Thyroid gland (tissue), 4 donors: ENCODE data around the gene SMIM35. TPM values are rescaled to one million over a fixed set of nuclear protein-coding genes. Genes with fewer than 3 reads are reported as not detected.

ENCODE experiments used
- DNase-seq, 2 donors: peaks; one replicate each; pipeline ENCODE4 v3.0.0-alpha.2; 2019
- H3K27ac ChIP-seq, 3 donors: fragments of 200-600 bp; sonication (generic); 1 replicate in 2 of 3; 2 replicates in 1 of 3; pipeline ENCODE4 v1.5.1; 2016 to 2019; ENCODE audit warnings: mild to moderate bottlenecking in 1 of 3, moderate library complexity in 1 of 3
- H3K27me3 ChIP-seq: fragments of 200-600 bp; sonication (generic); one replicate; pipeline ENCODE4 v1.5.1; 2019
- H3K36me3 ChIP-seq, 2 donors: fragments of 200-600 bp; sonication (generic); one replicate each; pipeline ENCODE4 v1.5.1; 2016 to 2019
- H3K4me1 ChIP-seq, 2 donors: fragments of 200-600 bp; sonication (generic); one replicate each; pipeline ENCODE4 v1.5.1; 2017 to 2019
- H3K4me3 ChIP-seq, 3 donors: fragments of 200-600 bp; sonication (generic); replicated peaks in 1 of 3; 1 replicate in 2 of 3; 2 replicates in 1 of 3; pipeline ENCODE4 v1.5.1; 2016; ENCODE audit warnings: mild to moderate bottlenecking in 1 of 3
- H3K9me3 ChIP-seq: fragments of 200-600 bp; sonication (generic); one replicate; pipeline ENCODE4 v1.5.1; 2017
- CTCF ChIP-seq, 6 experiments: fragments of 200-600 bp in 3 of 6; fragments of 450-650 bp in 3 of 6; sonication (generic) in 3 of 6; IDR thresholded peaks; one replicate each; pipeline ENCODE4 v1.5.1; 2016 to 2019; ENCODE audit warnings: antibody characterized with exemption in 6 of 6, mild to moderate bottlenecking in 2 of 6, inconsistent platforms in 1 of 6, moderate library complexity in 1 of 6
- POLR2A ChIP-seq, 2 donors: fragments of 450-650 bp; IDR thresholded peaks; one replicate each; pipeline ENCODE4 v1.6.1; 2017; ENCODE audit warnings: antibody characterized with exemption in 2 of 2, mild to moderate bottlenecking in 2 of 2, moderate library complexity in 1 of 2
- WGBS, 2 donors: methylation state at CpG; one replicate each; pipeline ENCODE4 v1.1.5; 2017; 5-methylcytosine and 5-hydroxymethylcytosine counted together
- intact Hi-C: fragments of 100-400 bp; cut with DNase I; formaldehyde crosslinking; loops from one replicate; pipeline ENCODE4 v1.15.1; 2023
- total RNA-seq, 4 donors: library from RNA; depleted of rRNA; stranded (reverse); fragments of >200 nt; gene quantifications; one replicate each; pipeline ENCODE4 v1.2.3, GENCODE V29; 2016

The SMIM35 gene
- total RNA-seq, 4 donors from 2014 or later: not detected

- WGBS, 2 donors: 82 to 91% methylated on average over 7 of the region's 7 CpGs
- Histone ChIP-seq H3K36me3 (no peaks in the 10 kb centered on the region), H3K27me3 (no peaks in the 10 kb centered on the region), H3K4me1 (no peaks in the 10 kb centered on the region), H3K9me3 (no peaks in the 10 kb centered on the region), H3K4me3 (no peak overlapping the region), H3K27ac (no peak overlapping the region)
- intact Hi-C loops: no loop called here
- TF ChIP-seq CTCF (IDR thresholded peaks at IDR 0.05): no peak
- TF ChIP-seq POLR2A (IDR thresholded peaks at IDR 0.05): no peak
- no peak for DNase-seq
These were observed 39.5 kb upstream of the SMIM35 start for GRCh38 chr11:118126082-118126838.

GRCh38 chr11:118124929-118125535 lies 38.3 kb upstream of the SMIM35 start:
- 76 to 84% methylated on average over 8 of the region's 8 CpGs for WGBS, 2 donors
- DNase-seq: no peak
- intact Hi-C loops: no loop called here

GRCh38 chr11:118120793-118121192 lies 34.0 kb upstream of the SMIM35 start:
- intact Hi-C loops: no loop called here
- no peak for DNase-seq
- TF ChIP-seq POLR2A (IDR thresholded peaks at IDR 0.05): no peak
- TF ChIP-seq CTCF (IDR thresholded peaks at IDR 0.05): no peak
- no peaks in the 10 kb centered on the region for H3K27me3 ChIP-seq
- 91 to 97% methylated on average over 1 of the region's 1 CpG for WGBS, 2 donors
- H3K27ac ChIP-seq: no peak overlapping the region
- H3K4me1 ChIP-seq: no peaks in the 10 kb centered on the region
- no peaks in the 10 kb centered on the region for H3K9me3 ChIP-seq
- H3K4me3 ChIP-seq: no peak overlapping the region
- no peaks in the 10 kb centered on the region for H3K36me3 ChIP-seq

More at GRCh38 chr11:118124929-118125535, 38.3 kb upstream of the SMIM35 start:
- TF ChIP-seq POLR2A (IDR thresholded peaks at IDR 0.05) (no peak), CTCF (IDR thresholded peaks at IDR 0.05) (no peak)
- Histone ChIP-seq H3K27ac (no peak overlapping the region), H3K4me3 (no peak overlapping the region), H3K4me1 (no peaks in the 10 kb centered on the region), H3K27me3 (no peaks in the 10 kb centered on the region), H3K9me3 (no peaks in the 10 kb centered on the region), H3K36me3 (no peaks in the 10 kb centered on the region)

GRCh38 chr11:118117790-118118601 lies 31.2 kb upstream of the SMIM35 start:
- Histone ChIP-seq H3K27me3 (no peaks in the 10 kb centered on the region), H3K36me3 (no peaks in the 10 kb centered on the region), H3K4me3 (no peak overlapping the region), H3K4me1 (no peaks in the 10 kb centered on the region), H3K9me3 (no peaks in the 10 kb centered on the region), H3K27ac (no peak overlapping the region)
- 78 to 87% methylated on average over 9 of the region's 9 CpGs for WGBS, 2 donors
- TF ChIP-seq CTCF (IDR thresholded peaks at IDR 0.05) (no peak), POLR2A (IDR thresholded peaks at IDR 0.05) (no peak)
- intact Hi-C loops: no loop called here
- no peak for DNase-seq
